GM12872 (cell line): ENCODE data around the gene C22orf31.

Experiments
- TF ChIP-seq, protein P1 (sequence below): IDR thresholded peaks from 3 replicates; pipeline ENCODE4 v1.5.1; 2011; ENCODE audit warnings: low read depth, mild to moderate bottlenecking, low read length, moderate library complexity; ENCODE audit not compliant: insufficient read depth

Gene C22orf31

GRCh38 chr22:29072979-29073617 is 11.5 kb upstream of the C22orf31 start, which contains the start of gene KREMEN1:
KREMEN1 (plus strand) TSS chr22:29073035; CDS start chr22:29073131, 96 bp downstream.
- TF ChIP-seq, protein P1, sequence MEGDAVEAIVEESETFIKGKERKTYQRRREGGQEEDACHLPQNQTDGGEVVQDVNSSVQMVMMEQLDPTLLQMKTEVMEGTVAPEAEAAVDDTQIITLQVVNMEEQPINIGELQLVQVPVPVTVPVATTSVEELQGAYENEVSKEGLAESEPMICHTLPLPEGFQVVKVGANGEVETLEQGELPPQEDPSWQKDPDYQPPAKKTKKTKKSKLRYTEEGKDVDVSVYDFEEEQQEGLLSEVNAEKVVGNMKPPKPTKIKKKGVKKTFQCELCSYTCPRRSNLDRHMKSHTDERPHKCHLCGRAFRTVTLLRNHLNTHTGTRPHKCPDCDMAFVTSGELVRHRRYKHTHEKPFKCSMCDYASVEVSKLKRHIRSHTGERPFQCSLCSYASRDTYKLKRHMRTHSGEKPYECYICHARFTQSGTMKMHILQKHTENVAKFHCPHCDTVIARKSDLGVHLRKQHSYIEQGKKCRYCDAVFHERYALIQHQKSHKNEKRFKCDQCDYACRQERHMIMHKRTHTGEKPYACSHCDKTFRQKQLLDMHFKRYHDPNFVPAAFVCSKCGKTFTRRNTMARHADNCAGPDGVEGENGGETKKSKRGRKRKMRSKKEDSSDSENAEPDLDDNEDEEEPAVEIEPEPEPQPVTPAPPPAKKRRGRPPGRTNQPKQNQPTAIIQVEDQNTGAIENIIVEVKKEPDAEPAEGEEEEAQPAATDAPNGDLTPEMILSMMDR: no peak

- TF ChIP-seq, protein P1: no peak
These were observed 10.8 kb upstream of the C22orf31 start for GRCh38 chr22:29072193-29072978.

DNA sequence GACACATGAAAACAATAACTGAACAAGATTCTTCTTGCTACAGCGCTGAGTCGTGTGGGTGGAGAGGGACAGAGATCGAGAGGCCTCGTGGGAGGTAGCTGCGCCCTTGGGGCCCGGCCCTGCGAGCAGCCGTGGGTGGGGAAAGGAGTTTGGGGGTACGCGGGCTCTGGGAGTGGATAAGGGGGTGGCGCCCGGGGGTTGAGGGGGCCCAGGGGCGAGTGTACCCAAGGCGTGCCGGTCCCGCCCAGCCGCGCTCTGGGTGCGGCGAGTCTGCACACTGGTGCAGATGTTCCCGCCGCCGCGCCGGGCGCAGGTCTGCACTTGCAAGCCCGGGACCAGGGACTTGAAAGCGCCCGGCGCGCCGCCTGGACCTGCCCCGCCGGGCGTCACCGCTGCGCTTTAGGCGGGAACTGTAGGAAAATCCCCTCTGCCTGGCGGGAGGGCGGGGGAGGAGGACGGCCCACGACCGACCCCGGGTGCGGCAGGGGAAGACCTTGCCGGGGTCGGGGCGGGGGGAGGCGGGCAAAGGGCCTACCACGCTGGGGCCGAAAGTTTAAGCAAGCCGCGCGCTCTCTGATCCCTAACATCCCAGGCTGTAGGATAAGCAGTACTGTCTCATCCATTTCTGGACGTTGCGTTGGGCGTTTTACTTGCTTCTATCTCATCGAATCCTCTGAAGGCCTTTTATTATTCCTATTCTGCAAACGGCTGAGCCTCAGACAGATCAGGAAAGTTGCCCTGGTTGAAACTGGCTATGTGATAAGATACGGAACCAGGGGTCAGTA is 9.8 kb upstream of the C22orf31 start:
- TF ChIP-seq, protein P1: no peak

DNA sequence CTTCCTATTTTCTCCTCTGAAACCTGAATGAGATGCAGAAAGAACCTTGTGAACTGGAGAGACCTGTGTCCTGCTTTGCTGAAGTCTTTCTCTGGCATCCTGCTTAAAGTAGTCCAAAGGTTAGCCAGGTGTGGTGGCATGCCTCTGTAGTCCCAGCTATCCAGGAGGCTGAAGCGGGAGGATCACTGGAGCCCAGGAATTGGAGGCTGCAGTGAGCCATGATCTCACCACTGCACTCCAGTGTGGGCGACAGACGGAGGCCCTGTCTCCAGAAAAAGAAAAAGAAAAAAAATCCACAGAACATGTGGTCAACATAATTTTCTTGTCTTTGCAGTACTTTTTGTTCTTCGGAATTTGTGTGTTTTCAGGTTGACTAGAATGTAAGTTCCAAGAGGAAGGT is 8.9 kb upstream of the C22orf31 start:
- TF ChIP-seq, protein P1: no peak

- TF ChIP-seq, protein P1: no peak
These were observed 7.8 kb upstream of the C22orf31 start for GRCh38 chr22:29069463-29069862.

DNA sequence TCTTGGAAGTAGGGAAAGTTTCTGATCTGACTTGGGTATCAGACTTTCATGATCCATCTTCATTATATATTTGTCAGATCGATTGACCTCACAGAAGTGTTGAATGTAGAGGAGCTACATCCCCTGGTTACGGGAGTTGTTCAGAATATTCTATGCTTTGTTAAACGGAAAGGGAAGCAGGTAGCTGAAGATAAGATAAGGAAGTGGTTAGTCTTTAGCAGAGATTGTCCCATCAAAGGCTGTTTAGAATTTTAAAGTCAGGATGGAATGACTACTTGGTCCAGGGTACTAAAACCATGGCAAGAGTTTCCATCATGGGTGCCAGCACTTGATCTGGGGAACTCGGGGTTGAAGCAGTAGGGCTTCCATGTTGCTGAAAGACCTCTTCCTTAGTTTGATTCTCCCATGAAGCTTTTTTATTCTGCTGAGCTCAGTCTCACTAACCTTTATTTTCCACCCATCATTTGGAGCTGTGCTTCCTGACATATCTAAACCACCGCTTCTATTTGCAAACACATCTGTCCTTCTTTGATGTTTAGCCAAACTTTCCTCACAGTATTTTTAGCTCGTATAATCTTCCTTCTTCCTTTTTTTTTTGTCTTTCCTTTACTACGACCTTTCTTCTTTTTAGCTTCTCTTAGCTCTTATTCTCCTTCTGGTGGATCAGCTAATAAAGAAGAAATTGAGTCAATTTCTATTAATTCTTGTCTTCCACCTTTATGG is 4.0 kb upstream of the C22orf31 start:
- TF ChIP-seq, protein P1: no peak

GRCh38 chr22:29062286-29062821 is 723 bp upstream of the C22orf31 start:
- TF ChIP-seq, protein P1: no peak
